HG02798 (cell line): Measurements from ENCODE around the gene ABCA2.

Source experiments
- ATAC-seq: cut with Tn5 transposase; IDR thresholded peaks from one replicate; pipeline ENCODE4 v1.9.1; 2021; ENCODE audit warnings: mild to moderate bottlenecking; ENCODE audit not compliant: unreplicated experiment, poor library complexity

The ABCA2 gene

DNA sequence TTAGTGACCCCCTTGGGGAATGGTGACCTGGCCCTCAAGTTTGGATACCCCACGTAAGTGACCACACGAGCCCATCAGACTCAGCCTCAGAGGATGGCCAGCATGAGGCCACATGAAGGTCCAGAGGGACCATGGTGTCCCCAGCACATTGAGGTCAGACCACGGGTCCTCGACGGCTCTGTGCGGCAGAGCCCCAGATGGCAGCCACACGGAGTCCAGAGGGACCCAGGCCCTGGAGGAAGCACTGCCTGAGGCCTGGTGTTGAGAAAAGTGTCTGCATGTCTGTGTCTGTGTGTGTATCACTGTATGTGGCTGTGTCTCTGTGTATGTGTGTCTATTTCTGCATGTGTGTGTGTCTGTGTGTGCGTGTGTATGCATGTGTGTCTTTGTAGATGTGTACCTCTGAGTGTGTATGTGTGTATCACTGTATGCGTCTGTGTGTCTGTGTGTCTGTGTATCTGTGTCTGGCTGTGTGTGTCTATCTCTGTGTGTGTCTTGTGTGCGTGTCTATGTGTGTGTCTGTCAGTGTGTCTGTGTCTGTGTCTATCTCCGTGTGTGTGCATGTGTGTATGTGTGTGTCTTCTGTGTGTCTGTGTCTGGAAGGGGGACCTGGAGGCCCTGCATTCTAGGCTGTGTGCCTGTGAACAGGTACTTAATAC is 44.3 kb downstream of the ABCA2 start:
- no peak for ATAC-seq

- no peak for ATAC-seq
Measured at GRCh38 chr9:136983167-136983566, 44.9 kb downstream of the ABCA2 start.

- ATAC-seq: no peak
Measured at GRCh38 chr9:136982232-136983051, 45.6 kb downstream of the ABCA2 start, which contains the start of gene LCNL1. LCNL1 (plus strand) TSS chr9:136982993; CDS start chr9:136983587, 594 bp downstream.

DNA sequence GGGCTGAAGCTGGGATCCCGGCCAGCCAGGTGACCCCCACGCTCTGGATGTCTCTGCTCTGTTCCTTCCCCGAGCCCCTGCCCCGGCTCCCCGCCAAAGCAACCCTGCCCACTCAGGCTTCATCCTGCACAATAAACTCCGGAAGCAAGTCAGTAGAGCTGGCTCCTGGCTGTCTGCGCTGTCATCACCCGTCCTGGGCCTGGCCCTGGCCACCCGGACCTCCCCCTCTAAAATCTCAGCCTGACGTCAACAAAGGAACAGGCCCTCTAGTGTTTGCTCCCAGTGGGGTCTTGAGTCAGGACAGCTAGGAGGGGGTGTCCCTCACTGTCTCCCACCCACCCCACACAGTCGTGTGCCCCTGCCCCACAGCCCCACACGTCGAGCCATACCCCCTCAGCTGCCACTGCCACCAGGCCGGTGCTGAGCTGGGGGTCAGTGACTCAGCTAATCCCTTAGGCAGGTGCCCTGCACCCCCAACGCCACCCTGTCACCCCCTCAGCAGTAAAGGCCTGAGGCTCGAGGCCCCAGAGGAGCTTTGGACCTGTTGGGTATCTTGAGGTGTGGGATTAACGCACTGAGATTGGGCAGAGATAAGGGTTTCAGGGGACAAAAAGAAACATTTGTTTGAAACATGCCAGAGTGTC is 46.3 kb downstream of the ABCA2 start:
- ATAC-seq: no peak

GRCh38 chr9:136980669-136981478 is 47.2 kb downstream of the ABCA2 start:
- ATAC-seq: no peak

DNA sequence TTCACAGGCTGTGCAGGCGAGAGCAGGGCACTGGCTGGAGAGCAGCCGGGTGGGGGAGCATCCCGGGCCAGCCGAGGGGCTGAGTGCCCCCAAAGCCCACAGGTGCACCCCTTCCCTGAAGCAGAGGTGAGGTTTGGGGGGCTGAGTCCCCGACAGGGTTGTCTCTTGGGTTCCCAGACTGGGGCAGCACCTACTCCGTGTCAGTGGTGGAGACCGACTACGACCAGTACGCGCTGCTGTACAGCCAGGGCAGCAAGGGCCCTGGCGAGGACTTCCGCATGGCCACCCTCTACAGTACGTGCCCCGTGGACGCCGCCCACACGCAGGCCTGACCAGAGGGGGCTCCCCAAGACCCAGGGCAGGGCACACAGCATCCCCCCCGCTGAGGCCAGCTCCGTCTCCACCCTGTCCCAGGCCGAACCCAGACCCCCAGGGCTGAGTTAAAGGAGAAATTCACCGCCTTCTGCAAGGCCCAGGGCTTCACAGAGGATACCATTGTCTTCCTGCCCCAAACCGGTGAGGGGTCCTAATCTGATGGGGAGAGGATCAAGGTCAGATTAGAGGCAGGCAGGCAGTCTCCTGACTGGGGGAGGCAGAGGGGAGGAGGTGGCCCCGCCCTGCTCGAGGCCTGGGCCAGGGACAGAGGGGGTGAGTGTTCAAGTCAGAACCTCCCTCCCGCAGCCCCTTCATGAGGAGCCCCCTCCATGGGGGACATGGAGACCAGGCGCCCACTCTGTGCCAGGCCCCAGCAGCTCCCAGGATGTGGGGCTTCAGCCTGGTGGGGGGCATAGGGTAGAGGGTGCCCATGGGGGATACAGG is 48.1 kb downstream of the ABCA2 start:
- no peak for ATAC-seq

GRCh38 chr9:136978865-136979544 is 49.0 kb downstream of the ABCA2 start:
- ATAC-seq: no peak

DNA sequence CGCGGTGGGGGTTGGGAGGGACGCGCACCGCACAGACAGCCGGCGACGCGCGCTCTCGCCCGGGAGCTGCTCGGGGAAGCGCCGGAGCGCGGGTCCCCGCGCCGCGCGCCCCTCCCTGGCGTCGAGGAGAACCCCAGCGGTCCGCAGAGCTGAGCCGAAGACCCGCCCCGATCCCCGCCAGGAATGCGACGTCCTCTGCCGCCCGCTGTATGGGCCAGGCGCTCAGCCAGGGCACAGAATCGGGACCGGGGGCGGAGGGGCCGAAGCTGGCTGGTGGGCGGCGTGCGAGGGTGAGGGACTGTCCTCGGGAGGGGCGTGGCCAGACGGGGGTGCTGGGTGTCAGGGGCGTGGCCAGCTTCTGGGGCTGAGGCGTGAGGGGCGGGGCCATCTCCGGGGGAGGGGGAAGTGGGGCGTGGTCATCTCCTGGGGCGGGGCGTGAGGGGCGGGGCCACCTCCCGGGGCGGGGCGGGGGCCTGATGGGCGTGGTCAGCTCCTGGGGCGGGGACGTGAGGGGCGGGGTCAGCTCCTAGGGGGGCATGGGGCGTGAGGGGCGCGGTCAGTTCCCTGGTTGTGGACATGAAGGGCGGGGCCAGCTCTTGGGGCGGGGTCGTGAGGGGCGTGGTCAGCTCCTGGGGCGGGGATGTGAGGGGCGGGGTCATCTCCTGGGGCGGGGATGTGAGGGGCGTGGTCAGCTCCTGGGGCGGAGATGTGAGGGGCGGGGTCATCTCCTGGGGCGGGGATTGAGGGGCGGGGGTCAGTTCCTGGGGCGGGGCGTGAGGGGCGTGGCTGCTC is 49.8 kb downstream of the ABCA2 start:
- ATAC-seq: no peak

DNA sequence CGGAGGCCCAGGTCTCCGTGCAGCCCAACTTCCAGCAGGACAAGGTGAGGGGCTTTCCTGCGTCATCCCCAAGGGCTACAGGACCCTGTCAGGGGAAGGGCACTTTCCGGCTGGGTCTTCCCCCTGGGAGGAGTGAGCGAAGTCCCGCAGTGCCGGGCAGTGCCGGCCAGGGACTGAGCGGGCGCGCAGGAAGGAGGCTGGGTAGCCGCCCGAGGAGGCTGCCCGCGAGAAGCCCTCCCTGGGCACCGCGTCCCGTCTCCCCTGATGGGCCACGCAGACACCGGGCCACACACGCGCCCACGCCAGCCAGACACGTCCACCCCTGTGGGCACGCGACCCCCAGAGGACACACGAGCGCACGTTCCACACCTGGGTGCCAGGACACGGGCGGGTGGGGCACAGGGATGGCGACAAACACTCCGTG is 50.4 kb downstream of the ABCA2 start:
- ATAC-seq: no peak

- no peak for ATAC-seq
Measured at GRCh38 chr9:136977223-136977622, 50.8 kb downstream of the ABCA2 start, which contains the start of gene PTGDS. PTGDS (plus strand) TSS chr9:136977504; CDS start chr9:136977579, 75 bp downstream.

DNA sequence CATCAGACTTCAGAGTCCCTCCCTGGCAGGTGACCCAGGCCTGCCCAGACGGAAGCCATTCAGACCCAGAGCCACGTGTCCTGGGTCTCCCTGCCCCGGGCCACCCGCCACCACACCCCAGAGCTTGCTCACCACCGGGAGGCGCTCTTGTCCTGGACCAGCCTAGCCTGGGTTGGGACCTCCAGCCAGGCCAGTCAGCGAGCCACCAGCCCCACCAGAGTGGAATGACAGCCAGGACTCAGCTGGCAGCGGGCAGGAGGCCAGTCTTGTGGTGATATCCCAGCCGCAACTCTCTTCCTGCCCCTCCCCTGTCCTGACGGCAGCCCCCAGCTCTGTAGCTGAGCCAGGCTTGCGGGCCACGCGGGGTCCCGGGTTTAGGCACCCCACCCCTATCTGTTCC is 52.4 kb downstream of the ABCA2 start:
- no peak for ATAC-seq

DNA sequence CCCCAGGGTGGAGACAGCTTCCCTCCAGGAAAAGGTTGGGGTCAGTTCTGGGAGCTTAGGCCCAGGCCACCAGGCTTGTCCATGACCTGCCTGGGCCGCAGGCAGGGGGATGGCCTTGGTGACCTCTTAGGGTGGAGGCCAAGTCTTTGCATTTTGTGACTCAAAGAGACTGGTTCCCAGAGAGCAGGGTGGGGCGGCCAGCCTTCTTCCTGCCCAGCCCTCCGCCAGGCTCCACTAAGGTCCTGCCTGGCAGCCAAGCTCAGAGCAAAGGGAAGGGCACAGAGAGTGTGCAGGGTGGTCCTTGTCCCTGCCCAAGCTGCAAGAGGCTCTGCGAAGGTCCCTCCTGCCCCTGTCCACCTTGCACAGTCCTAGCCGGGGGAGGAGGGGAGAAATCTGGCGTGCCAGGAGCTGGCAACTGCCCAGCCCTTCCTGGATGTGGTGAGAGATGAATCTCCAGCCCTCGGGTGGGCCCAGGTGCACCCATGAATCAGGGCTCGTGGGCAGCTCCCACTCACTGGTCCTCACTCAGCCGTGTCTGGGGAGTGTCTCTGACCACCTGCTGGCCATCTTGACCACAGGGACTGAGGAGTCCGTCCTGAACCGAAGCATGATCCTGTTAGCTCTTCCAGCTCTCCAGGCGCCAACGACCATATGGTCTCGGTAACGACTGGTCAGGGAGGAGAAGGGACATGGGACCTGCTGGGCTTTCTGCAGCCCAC is 53.1 kb downstream of the ABCA2 start:
- no peak for ATAC-seq

DNA sequence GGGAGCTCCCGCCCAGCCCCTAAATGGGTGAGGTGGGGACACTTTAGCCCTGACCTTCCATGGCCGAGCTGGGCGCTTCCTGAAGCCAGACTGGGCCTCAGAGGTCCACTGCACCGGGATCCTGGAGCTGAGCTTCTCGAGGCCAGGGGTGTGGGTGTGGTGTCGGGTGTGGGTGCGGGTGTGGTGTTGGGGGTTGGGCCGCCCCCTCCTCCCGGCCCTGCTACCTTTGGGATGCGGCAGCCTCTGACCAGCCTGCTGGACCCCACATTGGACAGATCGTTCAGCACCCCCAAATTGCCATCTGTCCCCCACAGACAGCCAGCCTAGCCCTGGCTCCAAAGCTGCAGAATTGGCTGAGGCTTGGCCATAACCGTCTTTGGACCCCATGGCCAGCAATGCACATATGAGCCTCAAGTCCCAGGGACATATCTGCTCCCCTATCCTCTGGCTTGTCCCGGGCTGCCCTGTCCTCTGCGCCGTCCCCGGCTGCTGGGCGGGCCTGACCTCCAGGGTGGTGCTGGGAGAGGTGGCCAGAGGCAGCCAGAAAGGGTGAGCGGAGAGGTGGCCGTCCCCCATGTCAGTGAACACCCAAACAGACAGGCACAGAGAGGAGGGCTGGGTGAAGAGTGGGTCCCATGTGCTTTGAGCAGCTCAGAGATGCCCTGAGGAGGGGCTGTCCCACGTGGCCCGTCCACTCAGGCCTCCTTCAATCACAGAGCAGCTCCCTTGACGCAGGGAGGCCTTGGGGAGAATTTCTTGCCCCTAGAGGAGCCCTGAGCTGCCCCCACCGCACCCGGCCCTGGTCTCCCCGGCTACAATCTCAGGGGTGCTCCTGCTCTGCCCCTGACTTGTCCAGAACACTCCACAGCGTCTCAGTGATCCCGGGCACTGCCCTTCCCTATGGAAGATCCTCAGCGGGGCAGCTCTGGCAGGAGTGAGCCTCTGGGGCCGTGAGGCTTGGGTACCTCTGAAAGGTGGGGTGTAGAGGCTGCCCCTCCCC is 54.1 kb downstream of the ABCA2 start:
- ATAC-seq: no peak

DNA sequence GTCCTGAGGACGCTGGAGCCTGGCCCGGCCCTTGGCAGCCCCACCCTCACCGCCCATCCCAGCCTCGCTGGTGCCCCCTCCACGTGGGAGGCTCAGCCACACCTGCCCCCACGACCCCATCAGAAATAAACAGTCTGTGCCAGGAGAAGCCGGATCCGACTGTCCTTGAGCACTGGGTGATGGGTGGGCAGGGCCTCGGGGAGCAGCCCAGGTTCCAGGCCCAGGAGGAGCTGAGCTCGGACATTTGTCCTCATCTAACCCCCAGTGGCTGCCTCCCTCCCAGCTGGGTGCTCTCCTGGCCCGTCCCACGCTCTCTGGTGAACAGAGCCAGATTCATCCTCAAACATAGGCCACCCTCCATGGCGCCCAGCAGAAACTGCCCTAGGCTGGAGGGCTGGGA is 55.3 kb downstream of the ABCA2 start:
- ATAC-seq: no peak

- no peak for ATAC-seq
Measured at GRCh38 chr9:136972335-136972734, 55.7 kb downstream of the ABCA2 start.

DNA sequence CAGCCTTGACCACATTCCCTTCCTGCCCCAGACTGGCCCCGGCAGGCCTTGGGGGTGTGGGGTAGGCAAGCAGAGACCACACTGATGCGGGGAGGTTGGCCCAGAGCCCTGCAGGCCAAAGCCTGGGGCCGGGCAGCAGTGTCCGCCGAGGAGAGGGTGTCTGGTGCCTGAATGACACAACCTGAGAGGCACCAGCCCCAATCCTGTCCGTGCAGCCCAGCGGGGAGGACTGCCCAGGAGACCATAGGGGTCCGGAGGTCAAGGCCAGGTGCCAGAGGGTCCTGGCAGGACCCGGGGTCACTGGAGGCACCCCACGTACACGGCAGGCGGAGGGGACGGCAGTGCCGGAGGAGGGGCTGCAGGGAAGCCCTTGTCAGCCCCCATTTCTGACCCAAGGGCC is 56.3 kb downstream of the ABCA2 start:
- no peak for ATAC-seq
